Activated CD8-positive, alpha-beta memory T cell treated with anti-CD3 and anti-CD28 coated beads for 36 hours (primary cell): ENCODE measurements around the gene TNFRSF19. TPM values are rescaled to one million over a fixed set of nuclear protein-coding genes. Genes with fewer than 3 reads are reported as not detected.
"Not testable (repeated sequence)": the region's sequence is repeated elsewhere in the genome, so short reads cannot be mapped to it uniquely, and the experiment has no call there.

Experiments
- CTCF ChIA-PET: fragments of 350-600 bp; sonication (Branson Sonifier 250); formaldehyde crosslinking; loops from one replicate; lab custom pipeline; 2021; ENCODE audit warnings: antibody characterized with exemption; lab: Charles Lee
- POLR2A ChIA-PET: fragments of 350-600 bp; sonication (Branson Sonifier 250); formaldehyde crosslinking; loops from one replicate; lab custom pipeline; 2021; ENCODE audit warnings: antibody characterized with exemption; lab: Charles Lee
- total RNA-seq, 2 experiments: library from RNA; stranded (reverse); gene quantifications; one replicate each; pipeline ENCODE4 v1.2.3, GENCODE V29; 2021

The TNFRSF19 gene
- total RNA-seq, 2 experiments from 2014 or later = not detected

DNA sequence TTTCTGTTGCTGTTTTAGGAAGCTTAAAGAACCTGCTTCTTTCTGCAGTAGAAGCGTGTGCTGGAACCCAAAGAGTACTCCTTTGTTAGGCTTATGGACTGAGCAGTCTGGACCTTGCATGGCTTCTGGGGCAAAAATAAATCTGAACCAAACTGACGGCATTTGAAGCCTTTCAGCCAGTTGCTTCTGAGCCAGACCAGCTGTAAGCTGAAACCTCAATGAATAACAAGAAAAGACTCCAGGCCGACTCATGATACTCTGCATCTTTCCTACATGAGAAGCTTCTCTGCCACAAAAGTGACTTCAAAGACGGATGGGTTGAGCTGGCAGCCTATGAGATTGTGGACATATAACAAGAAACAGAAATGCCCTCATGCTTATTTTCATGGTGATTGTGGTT, 103.1 kb downstream of the TNFRSF19 start:
- ChIA-PET POLR2A (no interaction called here), CTCF (no interaction called here)

- ChIA-PET POLR2A (interaction anchor here (0.6 kb wide), 1 partner anchor 296 kb away, joined by 3 read pairs; no protein-coding TSS in a partner anchor), CTCF (no interaction called here)
Observed at GRCh38 chr13:23673867-23674605, 103.8 kb downstream of the TNFRSF19 start.

DNA sequence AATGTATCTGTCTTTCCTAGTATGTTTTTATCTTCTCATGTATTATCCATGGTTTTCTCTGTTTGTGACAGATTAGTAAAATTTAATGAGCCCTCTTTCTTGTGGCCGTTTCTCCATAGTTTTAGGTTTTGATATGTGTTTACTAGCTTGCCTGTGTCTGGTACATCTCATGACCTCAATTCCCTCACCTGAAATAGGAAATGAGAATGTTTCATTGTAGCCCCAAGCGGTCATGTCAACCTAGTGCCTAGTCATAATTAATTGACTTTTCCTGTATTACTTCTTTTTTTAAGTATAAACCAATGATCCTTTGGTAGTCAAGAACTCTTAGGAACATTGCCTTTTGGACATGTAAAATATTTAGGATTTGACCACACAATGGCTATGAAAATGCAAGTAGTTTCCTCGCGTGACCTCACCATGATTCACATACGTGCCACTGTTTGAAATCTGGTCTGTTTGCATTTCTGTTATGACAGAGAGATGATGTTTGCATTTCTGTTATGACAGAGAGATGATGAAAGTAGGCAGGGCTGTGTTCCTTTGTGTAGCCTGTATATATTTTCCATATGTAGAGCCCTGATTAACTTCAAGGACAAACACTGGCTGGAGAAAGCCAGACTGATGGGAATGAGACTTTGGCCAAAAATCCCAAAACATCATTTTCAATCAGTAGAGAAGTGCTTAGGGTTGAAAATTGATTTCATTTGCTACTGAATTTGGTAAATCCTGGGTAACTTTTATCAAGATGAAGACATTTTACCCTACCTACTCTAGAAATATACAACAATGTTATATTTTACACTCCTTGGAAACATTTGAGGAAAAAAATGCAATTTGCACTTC, 104.8 kb downstream of the TNFRSF19 start:
- CTCF ChIA-PET = no interaction called here

GRCh38 chr13:23677679-23678288, 107.6 kb downstream of the TNFRSF19 start:
- POLR2A ChIA-PET, CTCF ChIA-PET: not testable (repeated sequence)

More for the DNA sequence above, 104.8 kb downstream of the TNFRSF19 start:
- POLR2A ChIA-PET = no interaction called here

DNA sequence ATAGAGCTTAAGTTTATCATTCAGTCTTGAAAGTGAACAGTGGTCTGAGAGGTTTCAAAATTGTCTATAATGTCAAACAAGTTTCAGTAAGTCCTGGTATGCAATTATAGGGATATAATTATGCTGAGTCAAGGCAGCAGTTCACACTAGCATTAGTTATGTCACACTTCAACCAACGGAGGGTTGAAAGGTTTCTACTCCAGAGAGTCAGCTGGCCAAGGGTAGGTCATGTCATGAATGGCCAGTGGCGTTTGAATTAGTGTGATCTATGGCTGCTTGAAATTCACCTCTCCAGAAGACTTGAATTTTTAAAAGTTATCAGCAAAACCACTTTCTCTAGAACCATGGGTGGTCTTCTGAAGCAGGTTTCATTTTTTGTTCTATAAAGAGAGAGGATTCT, 108.6 kb downstream of the TNFRSF19 start:
- CTCF ChIA-PET = interaction anchor here (0.7 kb wide), 1 partner anchor 71 kb away, joined by 3 read pairs; no protein-coding TSS in a partner anchor
- POLR2A ChIA-PET = no interaction called here

DNA sequence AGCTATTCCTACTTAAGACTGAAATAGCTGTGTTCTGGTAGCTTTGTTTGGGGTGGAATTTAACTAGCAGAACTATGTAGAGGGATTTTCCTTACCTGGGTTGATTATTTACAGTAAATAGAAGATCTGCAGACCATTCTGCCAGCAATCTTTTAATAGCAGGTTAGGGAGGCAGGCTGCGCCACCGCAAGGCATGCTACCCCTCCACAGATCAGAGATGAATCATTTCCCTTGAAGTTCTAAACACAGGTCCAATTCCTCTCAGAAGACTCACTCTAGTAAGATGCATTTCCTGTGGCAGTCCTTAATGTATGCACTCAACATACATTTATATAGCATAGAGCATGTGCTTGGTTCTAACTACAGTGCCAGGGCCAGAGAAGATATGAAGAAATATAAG, 109.0 kb downstream of the TNFRSF19 start:
- POLR2A ChIA-PET = no interaction called here
- CTCF ChIA-PET = no interaction called here

- POLR2A ChIA-PET = no interaction called here
- CTCF ChIA-PET = no interaction called here
Observed at GRCh38 chr13:23680845-23681669, 110.8 kb downstream of the TNFRSF19 start.

DNA sequence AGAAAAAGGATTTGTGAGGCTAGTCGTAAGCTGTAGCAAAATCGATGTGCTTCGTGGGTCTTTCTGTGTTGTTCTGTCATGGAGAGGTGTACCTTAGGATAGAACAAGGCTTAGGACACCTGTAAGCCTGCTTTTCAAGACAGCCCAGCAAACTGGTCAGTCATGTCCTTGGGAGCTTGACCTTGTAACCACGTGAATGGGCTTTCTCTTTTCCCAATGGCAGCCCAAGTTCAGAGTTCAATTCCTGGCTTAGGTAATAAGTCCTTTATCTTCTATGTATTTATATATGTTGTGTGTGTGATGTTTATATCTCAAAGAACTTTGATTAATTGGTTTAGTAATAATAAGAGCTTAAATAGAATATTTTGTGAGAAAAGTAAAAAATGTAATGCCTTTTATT, 112.9 kb downstream of the TNFRSF19 start:
- POLR2A ChIA-PET = no interaction called here

DNA sequence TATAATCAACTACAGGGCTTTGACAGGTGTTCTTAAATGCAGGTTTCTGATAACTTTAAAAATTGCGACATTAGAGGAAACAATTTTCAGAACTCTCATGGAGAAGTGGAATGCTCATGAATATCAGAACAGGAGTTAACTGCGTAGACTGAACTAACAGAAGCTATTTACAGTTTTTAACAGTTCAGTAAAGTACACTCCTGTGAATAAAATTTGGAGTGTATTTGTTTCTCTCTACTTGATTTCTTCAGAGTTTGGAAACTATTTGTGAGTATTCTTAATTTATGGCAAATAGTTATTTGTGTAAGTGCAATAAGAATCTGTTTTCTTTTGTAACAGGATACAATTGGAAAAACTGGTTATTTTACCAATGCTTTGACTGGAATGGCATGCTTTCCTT, 114.4 kb downstream of the TNFRSF19 start:
- POLR2A ChIA-PET = no interaction called here
- CTCF ChIA-PET = no interaction called here

More for the DNA sequence above, 112.9 kb downstream of the TNFRSF19 start:
- CTCF ChIA-PET = no interaction called here

GRCh38 chr13:23685416-23685815, 115.2 kb downstream of the TNFRSF19 start:
- ChIA-PET CTCF (no interaction called here), POLR2A (no interaction called here)

DNA sequence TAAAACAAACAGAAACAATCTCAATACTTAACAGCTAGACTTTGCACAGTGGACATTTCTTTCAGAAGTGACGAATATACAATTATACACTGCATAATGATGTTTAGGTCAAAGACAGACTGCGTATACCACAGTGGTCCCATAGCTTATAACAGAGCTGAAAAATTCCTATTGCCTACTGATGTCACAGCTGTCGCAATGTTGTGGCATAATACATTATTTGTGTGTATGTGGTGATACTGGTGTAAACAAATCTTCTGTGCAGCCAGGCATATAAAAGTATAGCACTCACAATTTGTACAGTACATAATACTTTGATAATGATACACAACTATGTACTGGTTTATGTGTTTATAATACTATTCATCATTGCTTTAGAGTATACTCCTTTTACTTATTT, 116.7 kb downstream of the TNFRSF19 start:
- ChIA-PET POLR2A (no interaction called here), CTCF (no interaction called here)

- CTCF ChIA-PET = no interaction called here
- POLR2A ChIA-PET = no interaction called here
Observed at GRCh38 chr13:23687614-23688013, 117.4 kb downstream of the TNFRSF19 start.

DNA sequence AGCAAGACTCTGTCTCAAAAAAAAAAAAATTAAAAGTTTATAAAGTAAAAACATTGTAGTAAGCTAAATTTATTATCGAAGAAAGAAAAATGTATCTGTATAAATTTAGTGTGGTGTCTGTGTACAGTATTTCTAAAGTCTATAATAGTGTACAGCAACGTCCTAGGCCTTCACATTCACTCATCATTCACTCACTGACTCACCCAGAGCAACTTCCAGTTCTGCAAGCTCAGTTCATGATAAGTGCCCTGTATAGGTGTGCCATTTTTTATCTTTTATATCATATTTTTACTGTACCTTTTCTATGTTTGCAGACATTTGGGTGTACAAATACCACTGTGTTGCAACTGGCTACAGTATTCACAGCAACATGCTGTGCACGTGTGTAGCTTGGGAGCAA, 118.1 kb downstream of the TNFRSF19 start:
- POLR2A ChIA-PET = no interaction called here

DNA sequence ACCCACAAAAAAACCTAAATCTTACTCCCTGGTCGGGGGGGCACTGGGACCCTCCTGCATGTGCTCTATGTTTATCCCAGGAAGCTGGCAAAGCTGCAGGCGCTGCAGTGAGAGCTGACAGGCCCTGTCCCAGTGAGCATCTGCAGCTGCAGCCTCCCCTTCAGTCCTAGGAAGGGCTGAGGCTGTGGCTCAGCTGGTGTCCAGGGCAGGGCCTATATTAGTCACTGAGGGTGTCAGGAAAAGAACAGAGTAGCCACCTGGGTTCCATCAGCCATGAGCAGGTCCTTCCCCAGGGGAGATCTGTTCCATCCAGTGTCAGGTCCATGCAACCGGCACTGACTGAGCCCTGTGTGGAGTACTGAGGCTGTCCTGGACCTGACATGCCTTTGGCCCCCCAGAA, 120.5 kb downstream of the TNFRSF19 start:
- ChIA-PET CTCF (no interaction called here), POLR2A (no interaction called here)

More for the DNA sequence above, 118.1 kb downstream of the TNFRSF19 start:
- CTCF ChIA-PET = no interaction called here

DNA sequence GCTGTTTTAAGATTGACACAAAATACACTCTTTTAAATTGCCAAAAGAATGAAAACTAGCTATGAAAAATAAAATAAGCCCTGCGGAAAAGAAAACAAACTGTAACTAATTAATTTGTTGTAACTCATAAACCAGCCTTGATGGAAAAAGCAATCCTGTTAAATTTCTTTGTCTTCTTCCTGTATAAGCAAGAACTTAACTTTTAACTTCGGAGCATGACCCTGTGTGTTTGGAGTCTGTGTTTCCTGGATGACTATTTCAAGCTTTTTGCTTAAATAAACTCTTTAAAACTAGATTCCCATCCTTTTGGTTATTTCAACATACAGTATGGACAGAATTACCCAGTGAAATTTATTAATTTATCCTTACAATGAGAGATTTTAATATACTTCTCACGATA, 122.6 kb downstream of the TNFRSF19 start:
- ChIA-PET CTCF (no interaction called here), POLR2A (no interaction called here)

- ChIA-PET POLR2A (no interaction called here), CTCF (no interaction called here)
Observed at GRCh38 chr13:23695196-23695595, 125.0 kb downstream of the TNFRSF19 start.

GRCh38 chr13:23695711-23696464, 125.7 kb downstream of the TNFRSF19 start:
- CTCF ChIA-PET = no interaction called here
- POLR2A ChIA-PET = no interaction called here

- ChIA-PET CTCF (no interaction called here), POLR2A (no interaction called here)
Observed at GRCh38 chr13:23696610-23697009, 126.4 kb downstream of the TNFRSF19 start.
